Upper lobe of left lung (tissue), 6 donors: ENCODE data around the gene GOLGA6D. TPM values are rescaled to one million over a fixed set of nuclear protein-coding genes. Genes with fewer than 3 reads are reported as not detected.
"Not testable (repeated sequence)": the region's sequence is repeated elsewhere in the genome, so short reads cannot be mapped to it uniquely, and the experiment has no call there.

Experiments
- ATAC-seq, 2 donors: fragments of 200-7000 bp; cut with Tn5 transposase; one replicate each; pipeline ENCODE4 v1.9.1; 2022; ENCODE audit warnings: mild to moderate bottlenecking in 2 of 2, moderate library complexity in 2 of 2; ENCODE audit not compliant: low FRiP score in 2 of 2
- DNase-seq, 2 donors: peaks; one replicate each; pipeline ENCODE4 v3.0.0-alpha.2; 2019 to 2020
- H3K27ac ChIP-seq, 4 donors: fragments of 200-600 bp; sonication (generic); one replicate each; pipeline ENCODE4 v1.5.1; 2016 to 2019
- H3K27me3 ChIP-seq, 4 donors: fragments of 200-600 bp; sonication (generic); one replicate each; pipeline ENCODE4 v1.5.1; 2017 to 2019
- H3K36me3 ChIP-seq, 4 donors: fragments of 200-600 bp; sonication (generic); one replicate each; pipeline ENCODE4 v1.5.1; 2016 to 2019
- H3K4me1 ChIP-seq, 4 donors: fragments of 200-600 bp; sonication (generic); one replicate each; pipeline ENCODE4 v1.5.1; 2018 to 2019
- H3K4me3 ChIP-seq, 4 donors: fragments of 200-600 bp; sonication (generic); one replicate each; pipeline ENCODE4 v1.5.1; 2017 to 2019; ENCODE audit warnings: mild to moderate bottlenecking in 2 of 4, moderate library complexity in 1 of 4
- H3K9me3 ChIP-seq, 4 donors: fragments of 200-600 bp; sonication (generic); one replicate each; pipeline ENCODE4 v1.5.1; 2018 to 2019
- EP300 ChIP-seq, 4 donors: sonication (generic); formaldehyde crosslinking; IDR thresholded peaks; one replicate each; pipeline ENCODE4 v1.5.1; 2017; ENCODE audit warnings: antibody characterized with exemption in 4 of 4, control low read depth in 2 of 4
- POLR2A ChIP-seq, 4 donors: fragments of 450-650 bp; IDR thresholded peaks; one replicate each; pipeline ENCODE4 v1.5.1; 2016 to 2017; ENCODE audit warnings: antibody characterized with exemption in 4 of 4, mild to moderate bottlenecking in 2 of 4
- POLR2AphosphoS5 ChIP-seq, 2 donors: sonication (generic); formaldehyde crosslinking; IDR thresholded peaks; one replicate each; pipeline ENCODE4 v1.5.1; 2017; ENCODE audit warnings: antibody characterized with exemption in 2 of 2
- WGBS, 2 donors: methylation state at CpG; one replicate each; pipeline ENCODE4 v1.1.5; 2017 to 2018; 5-methylcytosine and 5-hydroxymethylcytosine counted together
- total RNA-seq, 6 donors: library from RNA; depleted of rRNA in 4 of 6; stranded (reverse); fragments of >200 nt in 4 of 6; gene quantifications; one replicate each; pipeline versions ENCODE4 v1.1.0 to v1.2.1, GENCODE V29; 2016 to 2021
- TF ChIP-seq, protein P1 (sequence below), 6 experiments: fragments of 450-650 bp in 4 of 6; fragments of 200-600 bp in 2 of 6; sonication (generic) in 2 of 6; IDR thresholded peaks; one replicate each; pipeline ENCODE4 v1.5.1; 2016 to 2019; ENCODE audit warnings: antibody characterized with exemption in 6 of 6
- donor health status: DM: no; HTN: no; CAD: no; lungs with moderate emphysema.
- donor health status: DM: no; HTN: yes; CAD: no; lungs with severe emphysema.

GOLGA6D gene
- total RNA-seq, 6 donors from 2014 or later = 0.07 to 0.15 TPM; not detected in 4

DNA sequence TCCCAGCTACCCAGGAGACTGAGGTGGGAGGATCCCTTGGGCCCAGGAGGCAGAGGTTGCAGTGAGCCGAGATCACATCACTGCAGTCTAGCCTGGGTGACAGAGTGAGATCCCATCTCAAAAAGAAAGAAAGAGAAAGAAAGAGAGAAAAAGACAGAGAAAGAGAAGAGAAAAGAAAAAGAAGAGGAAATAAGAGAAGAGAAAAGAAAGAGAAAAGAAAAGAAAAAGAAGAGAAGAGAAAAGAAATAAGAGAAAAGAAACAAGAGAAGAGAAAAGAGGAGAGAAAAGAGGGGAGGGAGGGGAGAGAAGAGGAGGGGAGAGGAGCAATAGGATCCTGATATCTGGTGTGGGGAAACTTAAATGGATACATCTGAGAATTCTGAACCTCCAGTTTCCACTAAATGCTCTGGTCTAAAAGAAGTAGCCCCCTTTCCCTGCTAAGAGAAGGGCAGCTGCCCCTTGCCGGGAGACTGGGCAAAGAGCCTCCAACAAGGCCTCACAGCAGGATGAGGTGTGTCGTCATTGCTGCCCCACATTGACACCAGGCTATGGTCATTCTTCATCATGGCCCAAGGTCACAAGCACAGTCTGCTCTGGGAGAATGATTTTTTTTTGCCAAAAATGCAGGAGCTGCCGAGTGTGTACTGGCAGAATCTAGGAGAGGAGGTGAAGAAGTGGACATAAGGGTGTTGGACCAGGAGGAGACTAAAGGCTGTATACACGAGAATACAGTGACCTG, 32.1 kb downstream of the GOLGA6D start:
- Histone ChIP-seq H3K27ac (no peak overlapping the region), H3K4me1 (no peaks in the 10 kb centered on the region), H3K9me3 (no peaks in the 10 kb centered on the region), H3K27me3 (no peaks in the 10 kb centered on the region), H3K4me3 (no peak overlapping the region), H3K36me3 (no peaks in the 10 kb centered on the region)
- TF ChIP-seq POLR2A (IDR thresholded peaks at IDR 0.05) (no peak), EP300 (IDR thresholded peaks at IDR 0.05) (no peak), POLR2AphosphoS5 (IDR thresholded peaks at IDR 0.05) (no peak)
- TF ChIP-seq, protein P1, sequence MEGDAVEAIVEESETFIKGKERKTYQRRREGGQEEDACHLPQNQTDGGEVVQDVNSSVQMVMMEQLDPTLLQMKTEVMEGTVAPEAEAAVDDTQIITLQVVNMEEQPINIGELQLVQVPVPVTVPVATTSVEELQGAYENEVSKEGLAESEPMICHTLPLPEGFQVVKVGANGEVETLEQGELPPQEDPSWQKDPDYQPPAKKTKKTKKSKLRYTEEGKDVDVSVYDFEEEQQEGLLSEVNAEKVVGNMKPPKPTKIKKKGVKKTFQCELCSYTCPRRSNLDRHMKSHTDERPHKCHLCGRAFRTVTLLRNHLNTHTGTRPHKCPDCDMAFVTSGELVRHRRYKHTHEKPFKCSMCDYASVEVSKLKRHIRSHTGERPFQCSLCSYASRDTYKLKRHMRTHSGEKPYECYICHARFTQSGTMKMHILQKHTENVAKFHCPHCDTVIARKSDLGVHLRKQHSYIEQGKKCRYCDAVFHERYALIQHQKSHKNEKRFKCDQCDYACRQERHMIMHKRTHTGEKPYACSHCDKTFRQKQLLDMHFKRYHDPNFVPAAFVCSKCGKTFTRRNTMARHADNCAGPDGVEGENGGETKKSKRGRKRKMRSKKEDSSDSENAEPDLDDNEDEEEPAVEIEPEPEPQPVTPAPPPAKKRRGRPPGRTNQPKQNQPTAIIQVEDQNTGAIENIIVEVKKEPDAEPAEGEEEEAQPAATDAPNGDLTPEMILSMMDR (IDR thresholded peaks at IDR 0.05) = no peak
- ATAC-seq (no peak), DNase-seq (no peak)
- 69 to 76% methylated on average over 5 of the region's 5 CpGs for WGBS, 2 donors

DNA sequence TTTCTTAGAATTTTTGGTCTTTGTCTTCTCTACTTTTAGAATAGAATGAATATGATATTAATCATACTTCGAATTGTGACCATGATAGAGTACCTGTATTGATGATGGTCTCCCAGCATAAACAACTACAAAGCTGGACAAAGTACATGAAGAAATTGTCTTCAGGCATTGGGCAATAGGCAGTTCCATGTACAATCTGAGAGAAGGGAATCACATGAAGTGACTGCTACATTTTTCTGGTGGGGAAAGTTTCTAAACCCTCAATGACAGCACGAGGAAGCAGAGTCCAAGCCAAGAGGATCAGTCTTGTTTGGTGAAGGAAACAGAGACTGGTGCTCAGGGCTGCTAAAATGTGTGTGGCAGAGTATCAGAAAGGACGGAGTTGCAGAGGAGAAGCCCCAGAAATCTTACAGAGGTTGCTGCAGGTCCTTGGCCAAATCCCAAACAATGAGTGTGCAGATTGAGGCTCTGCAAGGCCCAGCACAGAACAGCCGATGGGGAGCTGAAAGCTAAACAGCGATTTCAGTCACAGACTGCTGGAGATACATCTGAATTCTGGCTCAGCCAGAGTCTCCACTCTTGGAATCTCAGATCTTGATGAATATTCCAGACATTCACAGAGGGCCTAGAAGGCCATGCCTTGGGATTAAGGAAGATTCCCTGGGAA, 36.7 kb downstream of the GOLGA6D start:
- WGBS, 2 donors = 76 to 79% methylated on average over 5 of the region's 5 CpGs
- not testable (repeated sequence) for H3K27me3 ChIP-seq

DNA sequence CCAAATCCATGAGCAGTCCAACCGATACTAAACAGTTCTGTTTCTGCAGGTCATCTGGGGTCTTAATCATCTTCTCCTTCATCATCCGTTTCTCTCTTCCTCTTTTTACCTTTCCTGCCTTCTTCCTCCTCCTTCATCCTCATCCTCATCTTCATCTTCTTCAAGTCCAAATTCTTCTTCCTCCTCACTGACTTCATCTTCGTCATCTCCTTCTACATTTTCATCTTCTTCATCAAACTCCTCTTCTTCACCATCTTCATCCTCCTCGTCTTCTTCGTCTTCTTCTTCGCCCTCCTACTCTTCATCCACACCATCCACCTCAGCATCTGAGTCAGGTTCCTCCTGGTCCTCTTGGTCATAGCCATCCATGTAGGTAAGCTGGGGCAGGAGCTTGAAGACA, 39.1 kb downstream of the GOLGA6D start:
- no peak for ATAC-seq
- Histone ChIP-seq H3K36me3 (no peaks in the 10 kb centered on the region), H3K9me3 (no peaks in the 10 kb centered on the region), H3K27ac (no peak overlapping the region), H3K4me1 (no peaks in the 10 kb centered on the region), H3K27me3 (no peaks in the 10 kb centered on the region), H3K4me3 (no peak overlapping the region)
- no peak for DNase-seq
- TF ChIP-seq, protein P1 (IDR thresholded peaks at IDR 0.05) = no peak
- TF ChIP-seq POLR2A (IDR thresholded peaks at IDR 0.05) = no peak
- no peak for TF ChIP-seq EP300 (IDR thresholded peaks at IDR 0.05)
- TF ChIP-seq POLR2AphosphoS5 (IDR thresholded peaks at IDR 0.05) = no peak
- WGBS, 2 donors = 84 to 89% methylated on average over 6 of the region's 6 CpGs

More for the DNA sequence above, 36.7 kb downstream of the GOLGA6D start:
- not testable (repeated sequence) for H3K27ac ChIP-seq, H3K4me3 ChIP-seq, H3K36me3 ChIP-seq, DNase-seq, ATAC-seq, H3K9me3 ChIP-seq, H3K4me1 ChIP-seq

DNA sequence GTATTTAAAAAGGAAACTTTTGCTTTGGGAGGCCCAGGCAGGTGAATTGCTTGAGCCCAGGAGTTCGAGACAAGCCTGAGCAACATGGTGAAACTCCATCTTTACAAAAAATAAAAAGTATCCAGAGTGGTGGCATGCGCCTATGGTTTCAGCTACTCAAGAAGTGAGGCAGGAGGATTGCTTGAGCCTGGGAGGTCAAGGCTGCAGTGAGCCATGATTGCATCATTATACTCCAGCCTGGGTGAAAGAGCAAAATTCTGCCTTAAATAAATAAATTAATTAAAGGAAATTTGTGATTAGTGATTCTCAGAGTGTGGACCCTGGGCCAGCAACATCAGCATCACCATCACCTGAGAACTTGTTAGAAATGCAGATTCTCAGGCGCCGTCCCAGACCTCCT, 43.3 kb downstream of the GOLGA6D start:
- 94% methylated on average over 4 of the region's 4 CpGs for WGBS, 2 donors
- Histone ChIP-seq H3K27me3 (no peaks in the 10 kb centered on the region), H3K4me1 (no peaks in the 10 kb centered on the region), H3K27ac (no peak overlapping the region), H3K9me3 (no peaks in the 10 kb centered on the region), H3K4me3 (no peak overlapping the region), H3K36me3 (no peaks in the 10 kb centered on the region)
- DNase-seq (no peak), ATAC-seq (no peak)
- TF ChIP-seq POLR2A (IDR thresholded peaks at IDR 0.05) (no peak), EP300 (IDR thresholded peaks at IDR 0.05) (no peak), POLR2AphosphoS5 (IDR thresholded peaks at IDR 0.05) (no peak)
- TF ChIP-seq, protein P1 (IDR thresholded peaks at IDR 0.05) = no peak

DNA sequence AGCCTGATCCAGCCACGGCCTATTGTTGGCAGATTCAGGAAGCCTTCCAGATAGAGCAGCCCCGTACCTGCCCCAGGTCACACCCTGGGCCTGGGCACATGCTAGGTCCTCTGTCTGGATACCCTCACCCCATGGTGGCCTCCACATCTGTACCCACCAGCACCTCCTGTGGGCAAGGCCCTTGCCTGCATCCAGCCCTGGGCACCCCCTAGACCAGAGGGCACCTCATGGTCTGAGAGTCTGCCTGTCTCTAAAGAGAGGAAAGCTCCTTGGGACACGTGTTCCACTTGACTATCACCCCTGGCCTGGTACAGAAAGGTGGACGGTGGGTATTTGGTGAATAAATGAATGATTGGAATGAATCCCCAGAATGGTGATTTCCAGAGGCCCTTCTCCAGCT, 44.4 kb downstream of the GOLGA6D start:
- TF ChIP-seq, protein P1 (IDR thresholded peaks at IDR 0.05) = no peak
- no peak for TF ChIP-seq POLR2AphosphoS5 (IDR thresholded peaks at IDR 0.05)
- TF ChIP-seq POLR2A (IDR thresholded peaks at IDR 0.05) = no peak
- no peak for TF ChIP-seq EP300 (IDR thresholded peaks at IDR 0.05)
- WGBS, 2 donors = 76 to 81% methylated on average over 4 of the region's 4 CpGs

More for the DNA sequence above, 44.4 kb downstream of the GOLGA6D start:
- no peaks in the 10 kb centered on the region for H3K27me3 ChIP-seq
- H3K27ac ChIP-seq = no peak overlapping the region
- DNase-seq (no peak), ATAC-seq (no peak)
- no peak overlapping the region for H3K4me3 ChIP-seq
- H3K36me3 ChIP-seq = no peaks in the 10 kb centered on the region
- H3K9me3 ChIP-seq = no peaks in the 10 kb centered on the region
- H3K4me1 ChIP-seq = no peaks in the 10 kb centered on the region
